ENCODE measurements around the gene CCDC127.
"Not testable (repeated sequence)": the region's sequence is repeated elsewhere in the genome, so short reads cannot be mapped to it uniquely, and the experiment has no call there.

CCDC127 gene

DNA sequence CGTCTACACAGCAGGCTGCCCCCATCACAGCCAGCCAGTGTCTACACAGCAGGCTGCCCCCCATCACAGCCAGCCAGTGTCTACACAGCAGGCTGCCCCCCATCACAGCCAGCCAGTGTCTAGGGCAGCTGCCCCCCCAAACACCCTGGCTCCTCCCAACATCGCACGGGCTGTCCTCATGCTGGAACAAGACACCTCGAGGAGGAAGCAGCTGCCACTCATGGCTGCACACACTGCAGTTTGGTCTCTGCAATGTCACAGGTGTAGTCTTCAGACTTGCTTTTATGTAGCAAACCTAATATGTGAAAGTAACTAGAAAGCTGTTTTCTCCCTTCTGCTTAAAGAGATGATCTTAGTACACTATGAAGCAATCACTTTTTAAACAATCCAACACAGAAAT is 17.0 kb downstream of the CCDC127 start:
- DNase-seq, result no peak

GRCh38 chr5:199950-200645 is 17.9 kb downstream of the CCDC127 start:
- DNase-seq, result no peak

- DNase-seq, result no peak
Measured at GRCh38 chr5:199197-199949, 18.6 kb downstream of the CCDC127 start.

DNA sequence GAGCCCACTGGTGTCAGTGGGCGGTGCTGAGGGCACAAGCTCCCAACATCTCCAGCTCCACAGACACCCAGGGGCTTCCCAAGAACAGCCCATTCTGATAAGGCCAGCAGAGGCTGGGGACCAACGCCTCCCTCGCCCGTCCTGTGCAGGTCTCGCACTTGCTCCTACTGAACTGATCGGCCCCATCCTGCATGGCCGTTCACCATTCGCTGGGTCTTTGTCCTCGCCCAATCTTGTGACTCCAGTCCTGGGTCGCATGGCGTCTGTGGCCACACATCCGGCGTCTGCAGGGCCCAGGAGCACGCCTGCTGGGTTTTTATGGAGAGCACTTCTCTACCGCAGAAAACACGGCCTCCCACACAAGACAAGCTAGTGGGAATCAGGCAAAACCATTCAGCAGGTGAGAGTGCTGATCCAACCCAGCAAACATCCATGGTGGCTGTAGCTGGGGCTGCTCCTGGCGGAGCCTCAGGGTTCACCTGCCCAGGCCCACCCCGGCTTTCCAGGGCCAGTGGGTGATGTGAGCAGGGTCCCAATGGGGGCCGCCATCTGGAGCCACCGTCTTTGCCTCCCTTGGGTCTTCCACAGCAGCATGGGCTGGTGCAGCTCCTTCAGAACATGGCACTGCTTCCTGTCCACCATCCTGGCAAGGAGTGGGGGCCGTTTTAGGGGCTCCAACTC is 19.3 kb downstream of the CCDC127 start:
- DNase-seq, result no peak

- DNase-seq, result no peak
Measured at GRCh38 chr5:197892-198489, 20.0 kb downstream of the CCDC127 start.

DNA sequence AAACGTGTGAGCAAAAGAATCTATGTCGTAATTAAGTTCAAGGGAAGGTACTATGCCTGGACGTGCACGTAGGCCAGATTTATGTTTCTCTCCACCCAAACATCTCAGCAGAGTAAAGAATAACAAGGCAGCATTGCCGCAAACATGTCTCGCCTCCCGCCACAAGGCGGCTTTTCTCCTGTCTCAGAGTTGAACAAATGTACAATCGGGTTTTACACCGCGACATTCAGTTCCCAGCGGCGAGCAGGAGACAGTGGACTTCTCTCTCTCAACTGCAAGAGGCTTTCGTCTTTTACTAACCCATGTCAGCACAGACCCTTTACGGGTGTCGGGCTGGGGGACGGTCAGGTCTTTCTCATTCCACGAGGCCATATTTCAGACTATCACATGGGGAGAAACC is 20.9 kb downstream of the CCDC127 start:
- DNase-seq, result not testable (repeated sequence)

DNA sequence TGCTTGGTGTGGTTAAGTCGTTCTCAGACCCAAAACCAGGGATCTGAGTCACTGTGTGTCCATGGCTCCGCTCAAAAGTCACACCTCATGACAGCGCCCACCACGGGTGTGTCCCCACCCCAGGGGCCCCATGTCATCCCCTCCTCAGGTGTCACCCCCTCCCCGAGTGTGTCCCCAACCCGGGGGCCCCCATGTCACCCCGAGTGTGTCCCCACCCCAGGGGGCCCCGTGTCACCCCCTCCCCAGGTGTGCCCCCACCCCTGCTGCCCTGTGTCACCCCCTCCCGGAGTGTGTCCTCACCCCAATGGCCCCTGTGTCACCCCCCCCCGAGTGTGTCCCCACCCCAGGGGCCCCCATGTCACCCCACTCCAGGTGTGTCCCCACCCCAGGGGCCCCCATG is 21.6 kb downstream of the CCDC127 start:
- DNase-seq, result no peak

- DNase-seq, result no peak
Measured at GRCh38 chr5:195401-196160, 22.4 kb downstream of the CCDC127 start.

DNA sequence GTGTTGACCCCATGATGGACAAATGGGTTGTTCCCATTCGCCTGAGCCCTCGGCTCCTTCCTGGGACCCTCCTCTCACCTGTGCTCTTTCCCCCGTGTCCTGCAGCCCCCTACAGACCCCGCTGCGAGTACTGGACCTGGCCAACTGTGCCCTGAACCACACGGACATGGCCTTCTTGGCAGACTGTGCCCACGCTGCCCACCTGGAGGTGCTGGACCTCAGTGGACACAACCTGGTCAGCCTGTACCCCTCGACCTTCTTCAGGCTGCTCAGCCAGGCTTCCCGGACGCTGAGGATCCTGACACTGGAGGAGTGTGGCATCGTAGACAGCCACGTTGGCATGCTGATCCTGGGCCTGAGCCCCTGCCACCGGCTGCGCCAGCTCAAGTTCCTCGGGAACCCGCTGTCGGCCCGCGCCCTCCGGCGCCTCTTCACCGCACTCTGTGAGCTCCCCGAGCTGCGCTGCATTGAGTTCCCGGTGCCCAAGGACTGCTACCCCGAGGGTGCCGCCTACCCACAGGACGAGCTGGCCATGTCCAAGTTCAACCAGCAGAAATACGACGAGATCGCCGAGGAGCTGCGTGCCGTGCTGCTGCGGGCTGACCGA is 23.2 kb downstream of the CCDC127 start:
- DNase-seq, result no peak

DNA sequence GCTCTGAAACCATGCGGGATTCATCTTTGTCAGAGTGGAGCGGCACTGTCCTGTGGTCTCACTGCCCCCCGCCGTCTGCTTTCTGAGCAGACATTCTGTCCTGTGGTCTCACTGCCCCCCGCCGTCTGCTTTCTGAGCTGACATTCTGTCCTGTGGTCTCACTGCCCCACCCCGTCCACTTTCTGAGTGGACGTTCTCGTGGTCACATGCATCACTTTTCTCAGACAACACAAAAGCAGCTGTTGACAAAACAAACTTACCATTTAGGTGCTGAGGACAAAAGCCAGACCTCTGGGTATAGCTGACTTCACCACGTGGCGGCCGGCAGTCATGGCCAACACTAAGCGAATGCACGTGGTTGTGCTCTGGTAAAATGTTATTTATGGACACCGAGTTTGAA is 23.9 kb downstream of the CCDC127 start:
- DNase-seq, result no peak

- DNase-seq, result no peak
Measured at GRCh38 chr5:192970-193831, 24.8 kb downstream of the CCDC127 start.

DNA sequence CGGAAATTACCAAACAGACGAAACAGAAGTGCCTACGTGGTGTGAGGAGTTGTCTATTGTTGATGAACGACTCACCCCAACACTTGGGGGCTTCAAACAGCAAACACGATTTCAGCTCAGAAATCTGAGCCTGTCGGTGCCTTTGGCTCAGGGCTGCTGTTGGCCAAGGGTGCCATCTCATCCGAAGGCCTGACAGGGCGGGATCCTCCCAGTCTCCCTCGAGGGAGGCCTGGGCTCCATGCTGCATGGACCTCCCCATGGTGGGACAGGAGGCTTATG is 25.3 kb downstream of the CCDC127 start:
- no peak for DNase-seq

DNA sequence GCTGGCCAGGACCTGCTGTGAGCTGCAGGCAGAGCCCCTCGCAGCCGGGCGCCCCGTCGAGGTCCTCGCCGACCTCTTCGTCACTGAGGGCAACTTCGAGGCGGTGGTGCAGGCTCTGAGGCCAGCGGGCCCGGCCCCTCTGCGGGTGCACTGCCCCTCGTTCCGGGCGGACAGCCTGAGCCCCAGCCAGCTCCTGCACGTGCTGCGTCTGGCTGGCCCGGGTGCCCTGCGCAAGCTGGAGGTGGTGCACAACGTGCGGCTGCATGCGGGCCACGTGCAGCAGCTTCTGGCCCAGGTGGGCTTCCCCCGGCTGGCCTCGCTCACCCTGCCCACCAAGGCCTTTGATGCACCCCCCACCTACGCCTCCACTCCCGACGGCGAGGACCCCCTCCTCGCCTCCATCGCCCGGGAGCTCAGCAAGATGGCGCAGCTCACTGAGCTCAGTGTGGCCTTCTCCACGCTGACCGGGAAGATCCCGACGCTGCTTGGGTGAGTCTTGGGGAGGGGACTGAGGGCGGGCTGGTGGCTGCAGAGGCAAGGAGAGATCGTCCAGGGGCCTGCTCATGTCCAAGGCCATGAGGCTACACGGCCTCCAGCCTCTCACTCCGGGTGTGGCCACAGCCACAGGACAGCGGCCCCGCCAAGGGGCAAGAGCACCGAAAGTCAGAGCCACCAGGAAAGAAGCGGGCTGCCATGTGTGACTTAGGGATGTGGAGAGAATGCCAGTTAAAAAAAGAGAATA is 25.8 kb downstream of the CCDC127 start:
- no peak for DNase-seq

DNA sequence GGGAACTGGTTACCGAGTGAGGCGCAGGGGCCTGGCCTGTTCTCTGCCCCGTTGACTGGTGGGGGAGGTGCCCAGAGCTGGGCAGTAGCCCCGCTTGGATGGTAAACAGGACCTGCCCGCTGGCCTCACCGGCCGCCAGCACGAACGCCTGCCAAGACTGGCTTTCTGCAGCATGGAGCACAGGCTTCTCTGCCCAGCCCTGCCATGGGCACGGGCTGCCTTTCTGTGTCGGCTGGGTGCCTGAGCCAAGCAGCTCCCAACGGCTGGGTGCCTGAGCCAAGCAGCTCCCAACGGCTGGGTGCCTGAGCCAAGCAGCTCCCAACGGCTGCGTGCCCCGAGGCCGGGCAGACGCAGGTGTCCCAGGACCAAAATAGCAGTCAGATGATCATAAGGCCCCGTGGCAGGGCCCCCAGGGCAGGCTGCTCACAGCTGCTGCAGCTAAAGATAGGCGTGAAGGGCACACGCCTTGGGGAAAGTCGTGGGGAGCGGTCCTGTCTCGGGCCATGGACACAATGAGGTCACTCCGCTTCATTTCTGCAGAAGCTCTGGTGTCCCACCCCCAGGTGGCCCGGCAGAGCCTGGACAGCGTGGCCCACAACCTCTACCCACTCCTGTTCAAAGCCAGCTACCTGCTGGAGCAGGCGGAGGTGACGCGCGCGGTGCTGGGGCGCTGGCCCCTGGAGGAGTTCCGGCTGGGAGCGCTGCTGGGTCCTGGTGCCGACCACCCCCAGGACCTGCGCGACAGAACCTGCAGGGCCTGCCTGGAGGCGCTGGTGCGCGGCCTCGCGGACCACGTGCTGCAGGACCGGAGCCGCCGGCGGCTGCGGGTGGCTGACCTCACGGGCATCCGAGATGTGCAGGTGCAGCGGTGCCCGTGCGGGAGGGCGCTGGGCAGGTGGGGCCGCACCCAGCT is 26.7 kb downstream of the CCDC127 start, which contains the start of gene LRRC14B:
Gene LRRC14B, plus strand, starts transcription at position 460 of the 913 bp plus-strand sequence. Its CDS starts 44 bp downstream, at position 504.
- DNase-seq, result no peak

DNA sequence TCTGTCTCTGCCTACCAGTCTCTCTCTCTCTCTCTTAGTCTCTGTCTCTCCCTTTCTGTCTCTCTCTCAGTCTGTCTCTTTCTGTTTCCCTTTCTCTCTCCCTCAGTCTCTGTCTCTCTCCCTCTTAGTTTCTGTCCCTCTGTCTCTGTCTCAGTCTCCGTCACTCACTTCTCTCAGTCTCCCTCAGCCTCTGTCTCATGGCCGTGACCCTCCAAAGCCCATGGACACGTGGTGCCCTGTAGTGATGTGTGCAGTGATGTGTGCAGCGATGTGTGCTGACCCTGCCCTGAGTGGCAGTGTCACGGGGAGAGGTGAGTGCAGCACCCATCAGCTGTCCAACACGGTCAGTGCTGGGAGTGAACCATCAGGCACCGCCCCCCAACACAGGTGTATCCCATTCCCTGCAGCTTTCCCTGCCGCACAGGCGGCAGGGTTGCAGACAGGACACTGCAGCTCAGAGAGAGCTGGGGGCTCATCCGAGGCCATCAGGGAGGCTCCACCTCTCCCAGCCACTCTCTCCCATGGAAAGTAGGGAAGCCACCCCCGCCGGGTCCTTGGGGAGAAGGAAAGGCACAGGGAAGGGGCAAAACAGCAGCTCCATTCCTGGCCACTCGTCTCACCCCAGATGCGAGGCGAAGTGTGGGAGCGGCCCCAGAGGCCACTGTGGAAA is 27.5 kb downstream of the CCDC127 start:
- no peak for DNase-seq

GRCh38 chr5:189976-190365 is 28.0 kb downstream of the CCDC127 start:
- no peak for DNase-seq

GRCh38 chr5:189486-189885 is 28.5 kb downstream of the CCDC127 start:
- no peak for DNase-seq

DNA sequence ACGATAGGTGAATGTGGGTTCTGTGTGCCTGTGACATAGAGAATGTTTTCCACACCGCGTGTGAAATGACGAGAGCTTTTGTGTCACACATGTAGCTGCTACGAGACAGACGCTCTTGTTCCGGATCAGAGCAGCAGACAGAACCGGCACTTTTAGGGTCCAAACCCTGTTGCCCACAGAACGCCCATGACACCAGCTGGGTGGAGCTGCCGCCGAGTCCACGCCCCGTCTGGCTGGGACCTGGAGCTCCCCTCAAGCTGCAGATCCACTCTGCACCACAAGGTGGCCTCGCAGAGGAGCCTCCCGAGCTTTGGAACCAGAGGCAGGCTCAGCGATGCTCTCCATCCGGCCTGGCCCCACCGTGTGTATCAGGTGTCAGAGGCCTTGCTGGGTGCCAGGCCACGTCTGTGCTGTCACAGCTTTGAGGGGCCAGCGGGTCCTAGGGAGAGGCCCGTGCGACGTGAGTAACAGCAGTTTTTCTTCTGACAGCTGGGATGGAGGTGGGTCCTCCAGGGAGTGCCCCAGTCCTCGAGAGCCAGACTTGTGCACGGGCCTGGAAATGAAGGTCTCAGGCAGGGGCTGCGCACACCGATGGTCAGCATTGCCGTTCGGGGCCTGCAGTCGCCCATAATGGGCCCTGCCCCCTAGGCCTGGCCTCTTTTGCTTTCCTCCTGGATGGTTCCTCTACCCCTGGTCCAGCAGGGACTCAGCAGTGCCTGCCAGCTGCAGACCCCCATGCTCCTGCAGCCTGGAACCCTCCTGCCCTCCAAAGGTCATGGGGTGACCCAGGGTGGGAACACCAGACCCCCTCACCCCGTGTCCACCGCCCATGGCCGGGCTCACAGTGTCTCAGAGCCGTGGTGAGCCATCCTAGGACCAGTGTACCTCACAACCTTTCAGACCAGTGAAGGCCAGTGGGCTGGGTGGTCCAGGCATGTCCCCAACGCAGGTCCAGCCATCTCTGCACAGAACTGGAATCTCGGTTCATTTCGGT is 29.2 kb downstream of the CCDC127 start:
- peak; percentile 80 for DNase-seq
